Large intestine (tissue), 3 donors: ENCODE data around the gene BORCS5. TPM values are rescaled to one million over a fixed set of nuclear protein-coding genes. Genes with fewer than 3 reads are reported as not detected.

ENCODE experiments used
- DNase-seq, 2 donors: peaks; one replicate each; pipeline versions ENCODE4 v3.0.0 to v3.0.0-alpha.2; 2013
- H3K27ac ChIP-seq: one replicate; pipeline ENCODE4 v1.5.1; 2013; ENCODE audit warnings: low read length
- H3K27me3 ChIP-seq: 2 replicates; pipeline ENCODE4 v1.6.1; 2013; ENCODE audit warnings: low read length; ENCODE audit not compliant: control insufficient read depth, insufficient read depth
- H3K36me3 ChIP-seq: 2 replicates; pipeline ENCODE4 v1.6.1; 2013; ENCODE audit warnings: low read length; ENCODE audit not compliant: control insufficient read depth, insufficient read depth
- H3K4me1 ChIP-seq: one replicate; pipeline ENCODE4 v1.6.1; 2013; ENCODE audit warnings: low read length; ENCODE audit not compliant: control insufficient read depth, insufficient read depth
- H3K4me3 ChIP-seq: one replicate; pipeline ENCODE4 v1.5.1; 2013; ENCODE audit warnings: low read length
- H3K9me3 ChIP-seq: one replicate; pipeline ENCODE4 v1.6.1; 2013; ENCODE audit warnings: mild to moderate bottlenecking, low read depth, low read length, moderate library complexity; ENCODE audit not compliant: control insufficient read depth
- WGBS: methylation state at CpG from one replicate; pipeline ENCODE4 v1.1.5; 2013; ENCODE audit warnings: low lambda C conversion rate; ENCODE audit not compliant: insufficient coverage; 5-methylcytosine and 5-hydroxymethylcytosine counted together
- polyA plus RNA-seq: library from polyadenylated mRNA; unstranded; fragments of 120-200 nt; gene quantifications from one replicate; pipeline ENCODE4 v1.2.1, GENCODE V29; 2013

Gene BORCS5
- polyA plus RNA-seq, 1 donor = 6.4 TPM

GRCh38 chr12:12482959-12483358 is 126.1 kb downstream of the BORCS5 start:
- WGBS = 91% methylated on average over 3 of the region's 6 CpGs
- Histone ChIP-seq H3K9me3 (no peaks in the 10 kb centered on the region), H3K4me3 (no peak overlapping the region), H3K27me3 (no peaks in the 10 kb centered on the region), H3K27ac (peak overlapping the region; percentile 58), H3K36me3 (peaks cover 59% of the 10 kb centered on the region), H3K4me1 (peaks cover 31% of the 10 kb centered on the region)
- peak in 1 of 2 donors; percentile 40 for DNase-seq

- H3K27me3 ChIP-seq = no peaks in the 10 kb centered on the region
- H3K36me3 ChIP-seq = peaks cover 57% of the 10 kb centered on the region
- no CpG with 5 or more reads among the region's 3 CpGs for WGBS
- H3K27ac ChIP-seq = peak overlapping the region; percentile 58
- no peaks in the 10 kb centered on the region for H3K9me3 ChIP-seq
- no peak overlapping the region for H3K4me3 ChIP-seq
- DNase-seq = no peak
- peaks cover 34% of the 10 kb centered on the region for H3K4me1 ChIP-seq
Measured at GRCh38 chr12:12483438-12483837, 126.6 kb downstream of the BORCS5 start.

- peaks cover 38% of the 10 kb centered on the region for H3K36me3 ChIP-seq
- no CpG with 5 or more reads among the region's 6 CpGs for WGBS
- H3K27me3 ChIP-seq = no peaks in the 10 kb centered on the region
- H3K27ac ChIP-seq = peak overlapping the region; percentile 85
- H3K4me1 ChIP-seq = peaks cover 51% of the 10 kb centered on the region
- DNase-seq = peak; percentile 38 to 57
- no peak overlapping the region for H3K4me3 ChIP-seq
- no peaks in the 10 kb centered on the region for H3K9me3 ChIP-seq
Measured at GRCh38 chr12:12486661-12487240, 129.9 kb downstream of the BORCS5 start.

- H3K27ac ChIP-seq = peak overlapping the region; percentile 85
- H3K36me3 ChIP-seq = peaks cover 37% of the 10 kb centered on the region
- H3K4me3 ChIP-seq = no peak overlapping the region
- H3K4me1 ChIP-seq = peaks cover 59% of the 10 kb centered on the region
- WGBS = 90% methylated on average over 2 of the region's 6 CpGs
- DNase-seq = no peak
- H3K27me3 ChIP-seq = no peaks in the 10 kb centered on the region
- H3K9me3 ChIP-seq = no peaks in the 10 kb centered on the region
Measured at GRCh38 chr12:12487490-12487889, 130.6 kb downstream of the BORCS5 start.

- DNase-seq = no peak
- no peaks in the 10 kb centered on the region for H3K9me3 ChIP-seq
- H3K27ac ChIP-seq = peak overlapping the region; percentile 85
- H3K4me3 ChIP-seq = no peak overlapping the region
- 100% methylated on average over 1 of the region's 4 CpGs for WGBS
- peaks cover 36% of the 10 kb centered on the region for H3K36me3 ChIP-seq
- no peaks in the 10 kb centered on the region for H3K27me3 ChIP-seq
- peaks cover 58% of the 10 kb centered on the region for H3K4me1 ChIP-seq
Measured at GRCh38 chr12:12488296-12488695, 131.4 kb downstream of the BORCS5 start.

GRCh38 chr12:12488823-12489550 is 132.1 kb downstream of the BORCS5 start:
- Histone ChIP-seq H3K4me3 (no peak overlapping the region), H3K9me3 (no peaks in the 10 kb centered on the region), H3K27me3 (no peaks in the 10 kb centered on the region), H3K4me1 (peaks cover 54% of the 10 kb centered on the region), H3K27ac (peak overlapping the region; percentile 85), H3K36me3 (peaks cover 35% of the 10 kb centered on the region)
- DNase-seq = peak; percentile 63 to 79
- WGBS = no CpG with 5 or more reads among the region's 8 CpGs

- peaks cover 32% of the 10 kb centered on the region for H3K36me3 ChIP-seq
- no peaks in the 10 kb centered on the region for H3K9me3 ChIP-seq
- peak overlapping the region; percentile 85 for H3K27ac ChIP-seq
- peak; percentile 52 to 80 for DNase-seq
- H3K4me1 ChIP-seq = peaks cover 48% of the 10 kb centered on the region
- no peaks in the 10 kb centered on the region for H3K27me3 ChIP-seq
- H3K4me3 ChIP-seq = no peak overlapping the region
Measured at GRCh38 chr12:12491606-12492005, 134.7 kb downstream of the BORCS5 start.

- DNase-seq = no peak
- no peaks in the 10 kb centered on the region for H3K9me3 ChIP-seq
- H3K36me3 ChIP-seq = peaks cover 30% of the 10 kb centered on the region
- peak overlapping the region; percentile 85 for H3K27ac ChIP-seq
- no peak overlapping the region for H3K4me3 ChIP-seq
- H3K27me3 ChIP-seq = no peaks in the 10 kb centered on the region
- 93% methylated on average over 5 of the region's 5 CpGs for WGBS
- peaks cover 39% of the 10 kb centered on the region for H3K4me1 ChIP-seq
Measured at GRCh38 chr12:12492547-12492946, 135.7 kb downstream of the BORCS5 start.

GRCh38 chr12:12495536-12495935 is 138.7 kb downstream of the BORCS5 start:
- Histone ChIP-seq H3K4me3 (no peak overlapping the region), H3K4me1 (peaks cover 20% of the 10 kb centered on the region), H3K9me3 (no peaks in the 10 kb centered on the region), H3K27me3 (no peaks in the 10 kb centered on the region), H3K36me3 (peaks cover 30% of the 10 kb centered on the region), H3K27ac (no peak overlapping the region)
- DNase-seq = no peak
- WGBS = no CpG with 5 or more reads among the region's 1 CpG

GRCh38 chr12:12498210-12498609 is 141.3 kb downstream of the BORCS5 start:
- Histone ChIP-seq H3K27ac (no peak overlapping the region), H3K9me3 (no peaks in the 10 kb centered on the region), H3K27me3 (no peaks in the 10 kb centered on the region), H3K36me3 (peaks cover 27% of the 10 kb centered on the region), H3K4me1 (peaks cover under 1% of the 10 kb centered on the region), H3K4me3 (no peak overlapping the region)
- WGBS = 100% methylated on average over 2 of the region's 4 CpGs
- no peak for DNase-seq
